Measurements from ENCODE around the gene TSPAN11. TPM values are rescaled to one million over a fixed set of nuclear protein-coding genes. Genes with fewer than 3 reads are reported as not detected.

The TSPAN11 gene
- total RNA-seq, 1 experiment from 2014 or later, result 4.6 TPM

GRCh38 chr12:30974746-30975500 is 48.4 kb downstream of the TSPAN11 start (continued):
- TF ChIP-seq ZNF512 (CRISPR knock-in tag; IDR thresholded peaks at IDR 0.05; ENCODE audit: borderline replicate concordance) (no peak), FOXP4 (CRISPR knock-in tag; IDR thresholded peaks at IDR 0.05) (no peak), KAT7 (CRISPR knock-in tag; IDR thresholded peaks at IDR 0.05; ENCODE audit: borderline replicate concordance) (no peak), MYBL2 (CRISPR knock-in tag; IDR thresholded peaks at IDR 0.05) (no peak)

GRCh38 chr12:30975581-30975980 is 49.0 kb downstream of the TSPAN11 start:
- H3K9me3 Mint-ChIP-seq, result no peaks in the 10 kb centered on the region
- peaks cover 2% of the 10 kb centered on the region; the same call in 1 of the 2 replicates for H3K27me3 Mint-ChIP-seq (ENCODE audit: low read depth)
- H3K4me1 Mint-ChIP-seq, result peaks cover 37% of the 10 kb centered on the region
- CTCF ChIA-PET, result interaction anchor here (0.9 to 2.8 kb wide), 3 partner anchors 10 to 128 kb away, joined by 4 to 17 read pairs (median 6); no protein-coding TSS in a partner anchor
- ATAC-seq (no peak), DNase-seq (ENCODE audit: low spot score) (no peak)
- no peak for TF ChIP-seq ZNF423 (CRISPR knock-in tag; IDR thresholded peaks at IDR 0.05)
- no peak for TF ChIP-seq AR (CRISPR knock-in tag; IDR thresholded peaks at IDR 0.05)
- no peak for TF ChIP-seq PRDM15 (CRISPR knock-in tag; IDR thresholded peaks at IDR 0.05)
- TF ChIP-seq GTF2I (CRISPR knock-in tag; conservative IDR thresholded peaks at IDR 0.05), result no peak
- TF ChIP-seq FOXP1 (CRISPR knock-in tag; IDR thresholded peaks at IDR 0.05; ENCODE audit: borderline replicate concordance), result no peak
- no peak for TF ChIP-seq ZNF317 (CRISPR knock-in tag; IDR thresholded peaks at IDR 0.05; ENCODE audit: borderline replicate concordance, low read depth)
- no peak for TF ChIP-seq MYBL2 (CRISPR knock-in tag; IDR thresholded peaks at IDR 0.05)
- TF ChIP-seq RELA (CRISPR knock-in tag; IDR thresholded peaks at IDR 0.05; ENCODE audit: borderline replicate concordance), result no peak
- no peaks in the 10 kb centered on the region for H3K36me3 Mint-ChIP-seq
- POLR2A ChIA-PET, result no interaction called here
- no peak overlapping the region for H3K27ac Mint-ChIP-seq
- H3K4me3 Mint-ChIP-seq, result no peak overlapping the region

GRCh38 chr12:30976206-30976605 is 49.7 kb downstream of the TSPAN11 start:
- POLR2A ChIA-PET, result no interaction called here
- ATAC-seq (no peak), DNase-seq (ENCODE audit: low spot score) (no peak)
- Mint-ChIP-seq H3K4me1 (peaks cover 32% of the 10 kb centered on the region), H3K9me3 (no peaks in the 10 kb centered on the region), H3K4me3 (no peak overlapping the region), H3K27ac (no peak overlapping the region), H3K36me3 (no peaks in the 10 kb centered on the region), H3K27me3 (ENCODE audit: low read depth) (peaks cover 2% of the 10 kb centered on the region; the same call in 1 of the 2 replicates)
- CTCF ChIA-PET, result interaction anchor here (1.8 to 2.8 kb wide), 3 partner anchors 10 to 125 kb away, joined by 6 to 17 read pairs (median 7); no protein-coding TSS in a partner anchor
- TF ChIP-seq ZNF317 (CRISPR knock-in tag; IDR thresholded peaks at IDR 0.05; ENCODE audit: borderline replicate concordance, low read depth), result no peak
- TF ChIP-seq ETV6 (CRISPR knock-in tag; IDR thresholded peaks at IDR 0.05), result no peak
- no peak for TF ChIP-seq ZNF425 (CRISPR knock-in tag; conservative IDR thresholded peaks at IDR 0.05)
- no peak for TF ChIP-seq ARID4B (CRISPR knock-in tag; IDR thresholded peaks at IDR 0.05; ENCODE audit: borderline replicate concordance)
